ENCODE measurements around the gene CCDC148. TPM values are rescaled to one million over a fixed set of nuclear protein-coding genes. Genes with fewer than 3 reads are reported as not detected.

CCDC148 gene
- polyA plus RNA-seq, 4 donors = 7.2 to 7.8 (median 7.4) TPM

DNA sequence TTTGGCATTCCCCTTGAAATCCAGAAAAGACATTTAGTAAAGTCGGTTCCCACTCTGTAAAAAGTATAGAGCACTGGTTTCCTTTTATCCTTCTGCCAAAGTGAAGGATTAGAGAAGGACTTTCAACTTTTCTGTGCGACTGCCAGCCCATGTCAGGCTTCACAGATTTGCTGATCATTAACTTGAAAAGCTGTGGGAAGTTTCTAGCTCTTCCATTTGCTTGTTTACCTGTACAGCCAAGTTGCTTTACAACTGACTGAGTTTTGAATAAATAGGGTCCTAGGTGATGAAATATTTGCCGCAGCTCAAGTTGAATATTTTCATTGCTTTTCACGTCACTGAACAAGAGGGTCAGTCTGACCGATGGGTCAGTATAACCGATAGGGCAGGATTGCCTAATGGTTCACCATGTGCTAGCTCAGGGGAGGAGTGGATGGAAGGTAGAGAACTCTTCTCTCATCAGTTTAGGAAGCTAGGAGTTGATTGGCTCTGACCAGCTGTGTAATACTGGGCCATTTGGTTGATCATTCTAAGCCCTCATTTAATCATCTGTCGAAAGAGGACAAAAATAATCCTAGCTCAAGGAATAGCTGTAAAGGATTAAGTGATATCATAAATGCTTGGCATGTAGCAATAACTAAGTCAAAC lies 324.5 kb downstream of the CCDC148 start:
- DNase-seq (ENCODE audit: low read depth in 4 of 4, low spot score in 3 of 4) = peak in 3 of 4 donors; percentile 44 to 62 (median 55)

DNA sequence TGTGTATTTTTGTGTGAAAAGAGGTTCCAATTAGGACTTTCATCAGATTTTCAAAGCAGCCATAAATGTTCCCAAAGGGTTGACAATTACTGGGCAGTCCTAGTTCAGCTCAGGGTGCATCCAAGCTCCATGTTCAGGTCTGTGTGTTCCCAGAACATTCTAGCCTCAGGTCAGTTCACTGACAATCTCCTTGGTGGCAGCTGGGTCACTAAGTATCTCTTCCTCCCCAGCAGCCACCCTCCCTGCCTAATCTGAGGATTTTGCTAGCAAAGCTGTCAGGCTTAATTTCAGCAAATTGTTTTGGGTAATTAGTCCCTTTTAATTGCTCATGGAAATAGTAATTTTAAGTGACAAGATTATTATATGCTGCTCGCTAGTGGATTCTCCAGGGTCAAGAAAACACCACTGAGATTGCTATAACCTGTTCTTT lies 325.1 kb downstream of the CCDC148 start:
- no peak for DNase-seq (ENCODE audit: low read depth in 4 of 4, low spot score in 3 of 4)

GRCh38 chr2:158130832-158131473 lies 325.6 kb downstream of the CCDC148 start:
- no peak for DNase-seq (ENCODE audit: low read depth in 4 of 4, low spot score in 3 of 4)

DNA sequence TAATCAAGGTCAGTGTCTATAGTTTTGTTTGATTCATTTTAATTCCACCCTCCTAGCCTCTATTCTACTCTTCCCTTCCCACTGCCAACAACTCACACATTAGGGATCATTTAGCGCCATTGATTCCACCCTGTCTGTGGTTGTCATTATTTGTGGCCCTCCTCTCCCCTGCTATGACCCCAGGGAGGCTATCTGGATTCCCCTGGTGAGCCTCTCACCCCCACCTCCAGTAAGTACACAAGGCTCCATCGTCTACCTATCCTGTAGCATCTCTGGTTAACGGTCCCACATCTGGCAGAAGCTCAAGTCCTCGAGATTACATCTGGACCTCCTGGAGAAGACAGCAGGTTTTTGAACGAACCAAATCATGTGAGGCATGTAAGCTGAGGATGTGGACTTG lies 327.5 kb downstream of the CCDC148 start:
- no peak for DNase-seq (ENCODE audit: low read depth in 4 of 4, low spot score in 3 of 4)

GRCh38 chr2:158128168-158128973 lies 328.2 kb downstream of the CCDC148 start:
- DNase-seq (ENCODE audit: low read depth in 4 of 4, low spot score in 3 of 4) = no peak

DNA sequence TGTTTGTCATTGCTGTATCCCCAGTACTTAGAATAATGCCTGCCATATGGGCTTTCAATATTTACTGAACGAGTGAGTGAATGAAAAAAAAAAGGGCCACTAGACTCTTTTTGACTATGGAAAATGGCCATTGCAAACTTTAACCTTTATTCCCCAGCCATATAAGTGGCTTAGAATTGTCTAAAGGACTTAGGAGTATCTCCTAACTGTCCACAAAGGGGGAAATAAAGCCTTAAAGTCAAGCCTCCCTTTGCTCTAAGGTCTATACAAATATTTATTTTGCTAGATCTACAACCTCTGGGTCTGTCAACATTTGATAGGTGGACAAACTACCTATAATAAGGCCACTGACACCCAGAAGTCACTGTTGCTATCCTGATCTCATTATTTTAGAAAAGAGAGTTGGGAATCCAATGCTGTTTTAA lies 329.2 kb downstream of the CCDC148 start:
- no peak for DNase-seq (ENCODE audit: low read depth in 4 of 4, low spot score in 3 of 4)

- no peak for DNase-seq (ENCODE audit: low read depth in 4 of 4, low spot score in 3 of 4)
These were observed 330.6 kb downstream of the CCDC148 start for GRCh38 chr2:158125756-158126498.

- DNase-seq (ENCODE audit: low read depth in 4 of 4, low spot score in 3 of 4) = no peak
These were observed 331.7 kb downstream of the CCDC148 start for GRCh38 chr2:158124896-158125295.

Other genes with a start within 250 kb of the CCDC148 start
- gene PKP4, start 199 bp upstream of the CCDC148 start, polyA plus RNA-seq (ENCODE audit: insufficient read length in 4 of 4) = 100 to 1,000 TPM; 146 to 181 (median 163) TPM